Measurements from ENCODE around the gene P2RY8. TPM values are rescaled to one million over a fixed set of nuclear protein-coding genes. Genes with fewer than 3 reads are reported as not detected.

The P2RY8 gene
- total and polyA plus RNA-seq, 2 donors (not counting 1 experiment from before 2014, with no cell fraction given), result 72.3 to 142 TPM

- Histone ChIP-seq H3K79me2 (ENCODE audit: control insufficient read depth, insufficient read depth, low read length) (peaks cover 52% of the 10 kb centered on the region), H3K4me2 (replicated peaks; ENCODE audit: low read depth, low read length, poor library complexity, severe bottlenecking) (peak overlapping the region; percentile 87), H3K4me3 (ENCODE audit: control extremely low read depth in 1 of 5, extremely low read depth in 1 of 5, insufficient read depth in 1 of 5, low read depth in 2 of 5, low read length in 4 of 5) (peak overlapping the region; percentile 86 to 97 (median 95)), H3K27ac (ENCODE audit: low read length in 2 of 2) (peak overlapping the region; percentile 87 to 90), H3K4me1 (ENCODE audit: control insufficient read depth in 2 of 2, insufficient read depth in 2 of 2, low read length in 2 of 2) (peaks cover 17 to 40% of the 10 kb centered on the region in 2 donors), H3K9ac (ENCODE audit: low read length) (peak overlapping the region; percentile 91), H3K36me3 (replicated peaks in 1 of 2; ENCODE audit: control extremely low read depth in 1 of 2, control insufficient read depth in 1 of 2, extremely low read depth in 1 of 2, insufficient read depth in 2 of 2, low read length in 1 of 2) (peaks cover 0 to 23% of the 10 kb centered on the region in 2 experiments), H2AFZ (ENCODE audit: insufficient read depth, low read depth, low read length, poor library complexity, severe bottlenecking) (peak overlapping the region; percentile 39), H3K27me3 (replicated peaks in 1 of 4; ENCODE audit: control extremely low read depth in 1 of 4, control insufficient read depth in 3 of 4, insufficient read depth in 4 of 4, low read length in 3 of 4) (no peaks in the 10 kb centered on the region), H4K20me1 (ENCODE audit: control insufficient read depth, insufficient read depth, low read length, poor library complexity, severe bottlenecking) (peaks cover 25% of the 10 kb centered on the region), H3K9me3 (ENCODE audit: control extremely low read depth in 1 of 3, control insufficient read depth in 2 of 3, insufficient read depth in 1 of 3, low read length in 2 of 3) (no peaks in the 10 kb centered on the region)
- WGBS (ENCODE audit: insufficient coverage), result under 1% methylated on average over 27 of the region's 33 CpGs
- intact Hi-C loops (cut with micrococcal nuclease), result loop anchor here (1.0 to 5.0 kb wide), 4 partner anchors 33 to 288 kb away; no protein-coding TSS in a partner anchor
- ATAC-seq (ENCODE audit: low read depth) (peak; percentile 13), DNase-seq (peak; percentile 79)
- Mint-ChIP-seq H3K4me1 (peaks cover 26% of the 10 kb centered on the region), H3K4me3 (peak overlapping the region; percentile 98), H3K27me3 (no peaks in the 10 kb centered on the region), H3K27ac (peak overlapping the region; percentile 99), H3K9me3 (ENCODE audit: insufficient read depth) (no peaks in the 10 kb centered on the region)
- CTCF ChIA-PET, result no interaction called here
- POLR2A ChIA-PET, result no interaction called here
- TF ChIP-seq CTCF (IDR thresholded peaks at IDR 0.05), result no peak
- no peak for TF ChIP-seq EZH2 (IDR thresholded peaks at IDR 0.05; ENCODE audit: borderline replicate concordance, insufficient read depth, low read depth, low read length, poor library complexity, severe bottlenecking)
Measured at GRCh38 chrX:1535241-1536041, 1.5 kb downstream of the P2RY8 start.

Data from B cell (primary cell).